ENCODE data around the gene CERT1.

DNA sequence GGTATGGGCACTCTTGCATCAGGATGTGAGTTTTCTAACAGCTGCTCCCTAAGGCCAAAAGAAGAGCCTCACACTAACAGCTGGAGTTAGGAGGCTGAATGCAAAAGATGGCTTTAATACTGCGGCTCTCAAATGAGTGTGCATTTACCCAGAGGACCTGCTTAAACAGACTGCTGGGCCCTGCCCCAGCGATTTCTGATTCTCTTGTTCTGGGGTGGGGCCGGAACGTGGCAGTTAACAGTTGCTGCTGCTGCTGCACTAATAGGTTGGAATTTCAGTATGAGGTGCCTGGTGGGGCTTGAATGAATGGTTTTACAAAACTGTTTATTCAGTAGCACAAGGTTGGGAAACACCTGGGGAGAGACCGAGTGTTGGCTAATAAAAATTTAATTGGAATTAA is 148.3 kb downstream of the CERT1 start:
- TF ChIP-seq, protein P1, sequence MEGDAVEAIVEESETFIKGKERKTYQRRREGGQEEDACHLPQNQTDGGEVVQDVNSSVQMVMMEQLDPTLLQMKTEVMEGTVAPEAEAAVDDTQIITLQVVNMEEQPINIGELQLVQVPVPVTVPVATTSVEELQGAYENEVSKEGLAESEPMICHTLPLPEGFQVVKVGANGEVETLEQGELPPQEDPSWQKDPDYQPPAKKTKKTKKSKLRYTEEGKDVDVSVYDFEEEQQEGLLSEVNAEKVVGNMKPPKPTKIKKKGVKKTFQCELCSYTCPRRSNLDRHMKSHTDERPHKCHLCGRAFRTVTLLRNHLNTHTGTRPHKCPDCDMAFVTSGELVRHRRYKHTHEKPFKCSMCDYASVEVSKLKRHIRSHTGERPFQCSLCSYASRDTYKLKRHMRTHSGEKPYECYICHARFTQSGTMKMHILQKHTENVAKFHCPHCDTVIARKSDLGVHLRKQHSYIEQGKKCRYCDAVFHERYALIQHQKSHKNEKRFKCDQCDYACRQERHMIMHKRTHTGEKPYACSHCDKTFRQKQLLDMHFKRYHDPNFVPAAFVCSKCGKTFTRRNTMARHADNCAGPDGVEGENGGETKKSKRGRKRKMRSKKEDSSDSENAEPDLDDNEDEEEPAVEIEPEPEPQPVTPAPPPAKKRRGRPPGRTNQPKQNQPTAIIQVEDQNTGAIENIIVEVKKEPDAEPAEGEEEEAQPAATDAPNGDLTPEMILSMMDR (IDR thresholded peaks at IDR 0.05; ENCODE audit: low read depth, low read length, poor library complexity, severe bottlenecking) = no peak
- no peak for TF ChIP-seq EZH2phosphoT487 (IDR thresholded peaks at IDR 0.05; ENCODE audit: borderline replicate concordance, low read length)
